Astrocyte of the cerebellum (primary cell): ENCODE results near the gene AGPAT3.

ENCODE experiments used
- DNase-seq: peaks from one replicate; pipeline ENCODE4 v3.0.0-alpha.2; 2011; ENCODE audit warnings: low read depth
- H3K4me3 ChIP-seq: 2 replicates; pipeline ENCODE4 v1.5.1; 2011; ENCODE audit warnings: mild to moderate bottlenecking, low read depth, low read length, moderate library complexity
- in situ Hi-C: cut with HindIII; loops from 2 replicates; pipeline ENCODE4 v1.10.0; 2017; ENCODE audit warnings: low sequenced_read_pairs
- TF ChIP-seq, protein P1 (sequence below): IDR thresholded peaks from 2 replicates; pipeline ENCODE4 v1.5.1; 2012; ENCODE audit warnings: low read length, low read depth, moderate library complexity, mild to moderate bottlenecking; ENCODE audit errors: missing control alignments

The AGPAT3 gene

GRCh38 chr21:43867948-43868347, 2.9 kb downstream of the AGPAT3 start:
- no peak overlapping the region for H3K4me3 ChIP-seq
- DNase-seq, result no peak
- in situ Hi-C loops, result loop anchor here (10.0 to 25.0 kb wide), 2 partner anchors 47 to 106 kb away; no protein-coding TSS in a partner anchor
- TF ChIP-seq, protein P1, sequence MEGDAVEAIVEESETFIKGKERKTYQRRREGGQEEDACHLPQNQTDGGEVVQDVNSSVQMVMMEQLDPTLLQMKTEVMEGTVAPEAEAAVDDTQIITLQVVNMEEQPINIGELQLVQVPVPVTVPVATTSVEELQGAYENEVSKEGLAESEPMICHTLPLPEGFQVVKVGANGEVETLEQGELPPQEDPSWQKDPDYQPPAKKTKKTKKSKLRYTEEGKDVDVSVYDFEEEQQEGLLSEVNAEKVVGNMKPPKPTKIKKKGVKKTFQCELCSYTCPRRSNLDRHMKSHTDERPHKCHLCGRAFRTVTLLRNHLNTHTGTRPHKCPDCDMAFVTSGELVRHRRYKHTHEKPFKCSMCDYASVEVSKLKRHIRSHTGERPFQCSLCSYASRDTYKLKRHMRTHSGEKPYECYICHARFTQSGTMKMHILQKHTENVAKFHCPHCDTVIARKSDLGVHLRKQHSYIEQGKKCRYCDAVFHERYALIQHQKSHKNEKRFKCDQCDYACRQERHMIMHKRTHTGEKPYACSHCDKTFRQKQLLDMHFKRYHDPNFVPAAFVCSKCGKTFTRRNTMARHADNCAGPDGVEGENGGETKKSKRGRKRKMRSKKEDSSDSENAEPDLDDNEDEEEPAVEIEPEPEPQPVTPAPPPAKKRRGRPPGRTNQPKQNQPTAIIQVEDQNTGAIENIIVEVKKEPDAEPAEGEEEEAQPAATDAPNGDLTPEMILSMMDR, result no peak

GRCh38 chr21:43868461-43868860, 3.4 kb downstream of the AGPAT3 start:
- H3K4me3 ChIP-seq, result no peak overlapping the region
- DNase-seq, result no peak
- TF ChIP-seq, protein P1, result no peak
- in situ Hi-C loops, result loop anchor here (10.0 to 25.0 kb wide), 2 partner anchors 46 to 106 kb away; no protein-coding TSS in a partner anchor

DNA sequence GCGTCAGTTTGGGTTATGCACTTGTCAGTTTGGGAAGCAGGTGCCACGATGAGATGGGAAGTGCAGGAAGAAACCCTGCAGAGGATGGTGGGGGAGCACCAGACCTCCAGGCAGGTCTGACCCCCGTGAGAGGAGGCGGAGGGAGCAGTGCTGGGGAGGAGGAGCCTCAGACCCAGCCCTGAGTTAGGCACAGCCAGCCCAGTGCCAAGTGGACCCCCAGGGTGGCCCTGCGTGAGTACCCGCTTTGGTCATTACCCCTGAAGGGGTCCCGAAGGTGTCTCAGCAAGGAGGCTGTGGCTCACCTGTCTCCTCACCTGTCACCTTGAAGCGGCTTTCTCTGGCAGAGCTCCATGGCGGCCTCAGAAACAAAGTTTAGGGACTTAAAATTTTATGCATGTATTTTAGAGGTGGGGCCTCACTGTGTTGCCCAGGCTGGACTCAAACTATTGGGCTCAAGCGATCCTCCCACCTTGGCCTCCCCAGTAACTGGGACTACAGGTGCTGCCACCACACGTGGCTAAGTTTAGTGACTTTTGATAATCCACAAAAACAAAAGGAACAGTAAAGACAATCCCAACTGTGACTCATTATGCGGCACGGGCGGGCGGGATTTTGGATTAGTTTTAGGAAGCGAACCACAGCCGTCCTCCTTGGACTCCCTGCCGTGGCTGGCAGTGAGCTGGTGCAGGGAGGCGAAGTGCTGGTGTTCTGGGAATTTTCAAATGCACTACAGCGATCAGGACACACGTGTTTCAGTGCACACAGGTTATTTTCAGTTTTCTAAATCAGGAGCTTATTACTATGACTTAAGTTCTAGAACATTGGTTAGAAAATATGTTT, 4.7 kb downstream of the AGPAT3 start:
- H3K4me3 ChIP-seq, result no peak overlapping the region
- TF ChIP-seq, protein P1, result no peak
- no peak for DNase-seq
- in situ Hi-C loops, result loop anchor here (10.0 to 25.0 kb wide), 2 partner anchors 45 to 107 kb away; no protein-coding TSS in a partner anchor

DNA sequence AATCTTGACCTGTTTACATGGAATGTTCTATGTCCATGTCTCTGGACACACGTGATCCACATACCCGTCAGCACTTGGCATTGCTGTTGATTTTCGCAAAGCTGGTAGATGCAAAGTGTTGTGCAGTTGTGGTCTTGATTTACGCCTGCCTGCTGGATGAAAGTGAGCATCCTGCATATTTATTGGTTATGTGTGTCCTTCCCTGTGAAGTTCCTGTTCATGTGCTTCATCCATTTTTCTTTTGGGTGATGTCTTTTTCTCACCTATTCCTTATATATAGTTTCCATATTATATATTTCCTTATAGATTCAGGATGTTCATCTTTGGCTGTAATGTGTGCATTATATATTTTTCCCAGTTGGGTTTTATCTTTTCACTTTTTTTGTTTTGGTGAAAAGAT, 6.5 kb downstream of the AGPAT3 start:
- TF ChIP-seq, protein P1, result no peak
- DNase-seq, result no peak
- in situ Hi-C loops, result loop anchor here (25.0 kb wide), 1 partner anchor 109 kb away; no protein-coding TSS in a partner anchor
- no peak overlapping the region for H3K4me3 ChIP-seq

- in situ Hi-C loops, result loop anchor here (25.0 kb wide), 1 partner anchor 110 kb away; no protein-coding TSS in a partner anchor
- TF ChIP-seq, protein P1, result no peak
- no peak overlapping the region for H3K4me3 ChIP-seq
- DNase-seq, result no peak
These were observed 7.6 kb downstream of the AGPAT3 start for GRCh38 chr21:43872531-43873197.

DNA sequence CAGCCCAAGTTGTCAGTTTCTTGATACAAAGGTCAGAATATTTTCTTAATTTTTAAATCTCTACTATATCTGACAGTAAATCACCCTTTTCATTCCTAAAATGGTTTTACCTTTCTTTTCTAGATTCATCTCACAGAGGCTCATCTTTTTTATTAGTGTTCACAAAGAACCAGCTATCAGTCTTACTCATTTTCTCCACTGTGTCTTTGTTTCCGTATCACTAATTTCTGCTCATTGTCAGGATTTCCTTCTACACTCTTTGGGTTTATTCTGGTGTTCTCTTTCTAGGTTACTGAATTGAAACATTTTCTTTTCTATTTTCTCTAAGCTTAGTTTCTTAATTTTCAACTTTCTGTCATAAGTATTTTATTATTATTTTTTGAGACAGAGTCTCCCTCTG, 8.7 kb downstream of the AGPAT3 start:
- TF ChIP-seq, protein P1, result no peak
- no peak overlapping the region for H3K4me3 ChIP-seq
- in situ Hi-C loops, result loop anchor here (25.0 kb wide), 1 partner anchor 111 kb away; no protein-coding TSS in a partner anchor
- DNase-seq, result no peak
